Thyroid gland (tissue), 4 donors: ENCODE results near the gene F2R.

ENCODE experiments used
- CTCF ChIP-seq, 6 experiments: fragments of 200-600 bp in 3 of 6; fragments of 450-650 bp in 3 of 6; sonication (generic) in 3 of 6; IDR thresholded peaks; one replicate each; pipeline ENCODE4 v1.5.1; 2016 to 2019; ENCODE audit warnings: antibody characterized with exemption in 6 of 6, mild to moderate bottlenecking in 2 of 6, inconsistent platforms in 1 of 6, moderate library complexity in 1 of 6
- POLR2A ChIP-seq, 2 donors: fragments of 450-650 bp; IDR thresholded peaks; one replicate each; pipeline ENCODE4 v1.6.1; 2017; ENCODE audit warnings: antibody characterized with exemption in 2 of 2, mild to moderate bottlenecking in 2 of 2, moderate library complexity in 1 of 2

GRCh38 chr5:76764374-76764773 is 48.4 kb downstream of the F2R start:
- TF ChIP-seq CTCF (IDR thresholded peaks at IDR 0.05) = no peak
- no peak for TF ChIP-seq POLR2A (IDR thresholded peaks at IDR 0.05)
